Activated T-cell treated with anti-CD3 and anti-CD28 coated beads for 1 hour (primary cell): Measurements from ENCODE around the gene FAM118A.
"Not testable (repeated sequence)": the region's sequence is repeated elsewhere in the genome, so short reads cannot be mapped to it uniquely, and the experiment has no call there.

Experiments
- DNase-seq: peaks from one replicate; pipeline ENCODE4 v3.0.0-alpha.2; 2020; ENCODE audit warnings: low read depth

Gene FAM118A

DNA sequence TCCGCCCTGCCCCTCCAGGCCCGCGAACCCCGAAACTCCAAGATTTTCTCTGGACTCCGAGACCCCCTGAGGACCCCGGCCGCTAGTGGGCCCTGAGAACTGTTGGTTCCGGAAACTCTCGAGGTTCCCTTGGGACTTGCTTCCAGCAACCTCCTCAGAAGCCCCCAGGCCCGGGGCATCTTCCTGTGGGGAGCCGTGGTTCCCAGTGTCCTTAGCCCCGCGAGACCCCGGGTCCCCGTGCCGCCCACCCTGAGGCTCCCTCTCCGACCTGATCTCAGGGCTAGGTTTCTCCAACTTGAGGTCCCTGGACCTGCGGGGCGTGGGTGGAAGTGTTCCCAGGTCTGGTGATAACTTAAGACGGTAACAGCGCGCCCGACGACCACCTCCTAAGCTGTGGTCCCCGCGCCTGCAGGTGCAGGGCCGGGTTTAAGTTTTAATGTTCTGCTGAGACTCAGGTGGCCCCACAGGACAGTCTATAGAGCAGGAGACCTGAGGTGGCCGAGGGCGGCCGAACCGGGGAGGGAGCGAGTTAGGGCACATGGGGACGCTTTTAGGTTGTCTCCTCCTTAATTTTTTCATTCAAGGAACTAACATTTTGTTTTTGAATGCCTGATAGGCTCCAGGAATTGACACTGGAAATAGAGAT, 720 bp downstream of the FAM118A start:
- no peak for DNase-seq

DNA sequence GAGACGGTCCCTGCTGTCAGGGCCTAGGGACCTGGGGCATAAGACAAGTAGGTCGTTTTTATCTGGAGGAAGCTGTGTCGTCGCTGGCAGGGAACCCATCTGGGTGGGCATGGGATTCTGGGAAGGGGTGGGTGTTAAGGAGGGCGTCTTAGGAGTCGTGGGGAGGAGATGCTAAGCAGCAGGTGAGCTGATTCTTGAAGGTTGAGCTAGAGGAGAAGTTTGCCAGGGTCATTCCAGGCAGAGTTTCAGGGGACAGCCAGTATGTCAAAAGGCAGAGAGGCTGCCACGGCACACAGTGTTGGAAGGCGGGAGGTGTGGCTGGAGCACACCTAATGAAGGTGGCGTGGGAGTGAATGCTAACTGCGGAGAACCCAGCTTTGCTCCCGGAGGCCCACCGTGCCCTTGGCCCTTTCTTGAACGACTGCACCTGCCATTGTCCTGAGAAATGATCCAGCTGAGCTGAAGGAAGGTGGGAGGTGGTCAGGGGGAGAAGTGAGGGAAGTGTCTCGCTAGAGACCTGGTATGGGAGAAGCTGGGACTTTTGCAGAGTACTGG, 1.3 kb downstream of the FAM118A start:
- no peak for DNase-seq

DNA sequence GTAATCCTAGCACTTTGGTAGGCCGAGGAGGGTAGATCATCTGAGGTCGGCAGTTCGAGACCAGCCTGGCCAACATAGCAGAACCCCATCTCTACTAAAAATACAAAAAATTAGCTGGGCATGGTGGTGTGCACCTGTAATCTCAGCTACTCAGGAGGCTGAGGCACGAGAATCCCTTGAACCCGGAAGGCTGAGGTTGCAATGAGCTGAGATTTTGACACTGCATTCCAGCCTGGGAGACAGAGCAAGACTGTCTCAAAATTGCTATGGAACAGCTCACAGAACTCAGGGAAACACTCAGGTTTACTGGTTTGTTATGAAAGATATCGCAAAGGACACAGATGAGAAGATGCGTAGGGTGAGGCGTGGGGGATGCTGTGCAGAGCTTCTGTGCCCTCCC, 2.7 kb downstream of the FAM118A start:
- DNase-seq = no peak

DNA sequence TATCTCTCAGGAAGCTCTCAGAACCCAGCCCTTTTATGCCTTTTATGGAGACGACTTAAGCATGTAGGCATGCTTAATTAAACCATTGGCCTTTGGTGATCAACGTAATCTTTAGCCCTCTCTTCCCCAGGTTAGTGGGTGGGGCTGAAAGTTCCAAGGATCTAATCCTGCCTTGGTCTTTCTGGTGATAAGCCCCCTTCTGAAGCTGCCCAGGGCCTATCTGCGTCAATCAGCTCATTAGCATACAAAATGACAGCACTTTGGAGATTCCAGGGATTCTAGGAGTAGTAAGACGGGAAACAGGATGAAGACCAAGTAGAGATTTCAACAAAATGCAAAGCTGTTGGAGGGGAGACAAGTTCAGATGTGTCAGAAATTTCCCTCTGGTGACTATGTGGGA, 3.1 kb downstream of the FAM118A start:
- DNase-seq = no peak

DNA sequence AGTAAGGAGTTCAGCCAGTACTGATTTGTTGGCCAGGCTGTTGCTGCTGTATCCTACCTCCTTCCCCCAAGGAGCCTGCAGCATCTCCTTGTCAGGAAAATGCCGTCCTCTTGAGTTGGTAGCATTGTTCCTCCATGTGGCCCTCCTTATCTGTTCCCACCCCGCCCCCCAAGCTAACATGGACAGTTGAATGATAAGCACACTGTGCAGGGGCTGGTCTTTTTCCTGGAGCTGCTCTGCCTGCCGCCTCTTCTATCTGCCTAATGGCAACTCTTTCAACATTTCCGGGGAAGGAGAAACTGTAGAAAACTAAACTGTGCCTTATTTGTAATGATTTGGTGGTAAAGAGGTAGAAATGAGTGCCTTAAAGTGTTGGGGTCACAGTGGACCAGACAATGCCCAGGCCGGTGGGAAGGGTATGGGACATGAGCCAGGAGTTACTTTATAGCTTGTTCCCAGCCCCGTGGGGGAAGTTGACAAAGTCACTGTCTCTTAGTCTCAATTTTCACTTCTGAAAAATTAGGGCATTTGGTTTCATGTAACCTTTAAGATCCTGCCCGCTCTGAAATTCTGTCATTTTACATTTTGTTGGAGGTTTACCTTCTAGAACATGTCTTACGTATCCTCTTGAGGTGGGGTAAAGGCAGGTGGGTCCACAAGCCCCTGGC, 4.5 kb downstream of the FAM118A start:
- DNase-seq = no peak

DNA sequence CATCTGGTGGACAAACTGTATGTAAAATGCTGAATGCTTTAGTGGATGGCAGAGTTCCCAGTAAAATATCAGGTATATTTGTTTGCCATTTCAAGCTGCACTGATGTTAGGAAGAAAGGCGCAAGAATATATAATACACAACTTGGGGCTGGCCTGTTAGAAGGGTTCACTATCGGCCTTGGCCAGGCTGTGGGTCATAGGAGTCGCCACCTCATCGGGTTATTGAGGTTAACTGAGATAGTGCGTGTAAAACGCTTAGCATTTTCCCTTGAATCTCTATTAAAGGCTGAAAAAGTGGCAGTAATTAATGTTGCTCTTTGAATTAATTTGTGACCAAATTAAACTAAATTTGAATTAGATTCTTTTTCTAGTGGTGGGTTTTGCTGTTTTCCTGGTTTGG, 5.1 kb downstream of the FAM118A start:
- no peak for DNase-seq

DNA sequence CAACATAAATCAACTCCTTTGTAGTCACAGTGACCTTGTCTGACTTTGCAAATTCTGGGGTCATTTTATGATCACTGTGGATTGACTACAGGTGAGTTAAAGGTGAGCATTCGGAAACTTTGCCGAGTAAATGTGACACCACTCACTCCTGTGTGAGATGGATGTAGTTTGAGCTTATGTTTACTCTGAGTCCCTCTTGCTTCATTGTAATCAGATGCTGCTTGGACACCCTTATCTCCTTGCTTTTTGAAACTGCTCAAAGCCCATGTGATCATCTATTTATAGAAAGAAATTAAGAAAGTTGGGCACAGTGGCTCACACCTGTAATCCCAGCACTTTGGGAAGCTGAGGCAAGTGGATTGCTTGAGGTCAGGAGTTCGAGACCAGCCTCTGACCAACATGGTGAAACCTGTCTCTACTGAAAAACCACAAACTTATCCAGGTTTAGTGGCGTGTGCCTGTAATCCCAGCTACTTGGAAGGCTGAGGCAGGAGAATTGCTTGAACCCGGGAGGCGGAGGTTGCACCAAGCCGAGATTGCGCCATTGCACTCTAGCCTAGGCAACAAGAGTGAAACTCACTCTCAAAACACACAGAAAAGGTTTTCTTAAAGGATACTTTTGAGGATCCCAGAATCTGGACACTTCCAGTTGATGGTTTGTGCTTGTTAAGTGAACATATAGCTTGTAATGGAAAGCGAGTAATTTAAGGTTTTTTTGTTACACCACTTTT, 7.2 kb downstream of the FAM118A start:
- no peak for DNase-seq

DNA sequence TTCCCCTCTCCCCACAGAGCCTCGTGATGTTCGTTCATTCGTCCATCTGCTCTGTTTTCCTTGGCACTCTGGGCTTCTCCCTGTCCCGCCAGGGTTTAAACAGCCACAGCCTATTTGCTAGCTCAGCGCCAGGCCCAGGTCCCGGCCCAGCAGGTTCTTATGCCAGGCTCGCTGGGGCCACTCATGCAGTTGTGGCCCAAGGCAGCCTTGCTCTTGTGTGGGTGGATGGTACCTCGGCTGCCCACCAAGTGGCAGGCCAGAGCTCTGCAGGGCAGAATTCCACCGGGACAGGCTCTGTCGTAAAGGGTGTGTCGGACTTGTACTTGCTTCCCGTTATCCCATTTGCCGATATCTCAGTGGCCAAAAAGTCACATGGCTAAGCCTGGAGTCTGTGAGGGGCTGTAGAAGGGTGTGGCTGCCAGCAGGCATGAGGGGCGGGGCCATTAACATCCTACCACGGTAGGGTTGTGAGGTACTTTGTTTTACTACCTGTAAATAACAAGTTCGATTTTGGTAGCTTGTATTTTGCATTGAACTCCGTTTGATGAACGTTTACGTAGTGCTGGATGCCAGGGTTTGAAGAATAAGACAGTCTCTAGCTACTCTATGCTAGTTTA, 7.9 kb downstream of the FAM118A start:
- no peak for DNase-seq

DNA sequence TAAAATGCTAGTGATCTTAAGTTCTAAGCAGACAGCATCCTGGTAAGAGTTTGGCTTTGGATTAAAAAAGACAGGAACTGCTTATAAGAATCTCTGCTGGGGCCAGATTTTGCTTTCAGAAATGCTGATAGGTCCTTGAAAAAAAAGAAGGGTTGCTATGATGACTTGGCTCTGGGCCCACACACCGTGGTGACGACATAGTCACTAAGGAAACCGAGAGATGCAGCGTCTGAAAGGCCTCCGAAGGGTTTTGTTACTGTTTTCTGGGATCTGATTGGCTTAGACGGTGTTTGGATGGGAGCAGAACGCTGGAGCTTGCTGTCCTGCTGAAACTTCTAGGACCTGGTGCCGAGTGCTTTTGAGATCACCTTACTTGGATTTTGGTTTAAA, 8.4 kb downstream of the FAM118A start:
- peak; percentile 83 for DNase-seq

DNA sequence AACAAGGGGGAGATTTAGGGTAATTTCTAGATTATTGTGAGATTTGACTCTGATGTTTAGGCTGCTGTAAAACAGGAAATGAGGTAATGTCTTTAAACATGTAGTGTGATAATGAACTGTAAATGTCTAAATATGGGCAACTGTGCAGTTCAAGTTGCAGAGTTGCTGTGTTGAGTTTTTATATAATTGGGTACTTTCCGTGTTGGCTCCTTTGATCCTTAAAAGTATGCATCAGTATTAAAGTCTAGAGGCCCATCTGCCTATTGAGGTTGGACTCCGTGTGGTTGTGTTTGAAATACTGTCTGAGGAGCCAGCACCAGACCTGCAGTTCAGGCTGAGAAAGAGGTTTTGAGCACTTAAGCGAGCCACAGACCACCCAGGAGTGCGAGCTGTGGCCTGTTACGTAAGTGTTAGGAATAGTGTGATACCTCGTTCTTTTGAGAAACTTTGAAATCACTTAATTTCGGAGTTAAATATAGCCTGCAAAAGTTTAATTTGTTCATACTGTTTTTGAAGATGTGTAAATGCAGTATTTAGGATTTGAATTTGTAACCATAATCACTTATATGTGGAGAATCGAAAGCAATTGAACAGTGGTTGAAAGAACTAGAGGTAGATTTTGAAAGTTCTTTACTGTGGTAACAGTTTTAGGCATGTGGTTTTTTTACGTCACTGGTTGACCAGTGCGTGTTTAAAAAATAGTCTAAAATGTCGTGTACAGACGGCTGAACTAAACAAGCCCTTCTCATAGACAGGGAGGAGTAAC, 9.0 kb downstream of the FAM118A start:
- DNase-seq = peak; percentile 29

DNA sequence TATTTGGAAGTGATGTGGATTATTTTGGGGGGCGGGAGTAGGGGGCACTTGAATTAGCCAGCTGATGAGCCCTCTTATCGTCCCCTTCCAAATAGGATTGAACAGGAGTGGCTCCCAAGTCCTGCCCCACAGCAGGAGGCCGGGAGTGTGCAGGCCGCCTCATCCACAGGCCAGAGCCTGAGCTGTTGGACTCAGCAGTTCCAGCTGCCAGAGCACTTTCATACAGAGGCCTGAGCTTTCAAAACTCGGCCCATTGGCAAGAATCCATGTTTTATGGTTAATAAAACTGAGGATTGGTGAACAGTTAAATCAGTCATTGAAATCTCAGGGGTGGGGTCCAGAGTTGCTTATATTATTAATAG, 9.6 kb downstream of the FAM118A start:
- no peak for DNase-seq

DNA sequence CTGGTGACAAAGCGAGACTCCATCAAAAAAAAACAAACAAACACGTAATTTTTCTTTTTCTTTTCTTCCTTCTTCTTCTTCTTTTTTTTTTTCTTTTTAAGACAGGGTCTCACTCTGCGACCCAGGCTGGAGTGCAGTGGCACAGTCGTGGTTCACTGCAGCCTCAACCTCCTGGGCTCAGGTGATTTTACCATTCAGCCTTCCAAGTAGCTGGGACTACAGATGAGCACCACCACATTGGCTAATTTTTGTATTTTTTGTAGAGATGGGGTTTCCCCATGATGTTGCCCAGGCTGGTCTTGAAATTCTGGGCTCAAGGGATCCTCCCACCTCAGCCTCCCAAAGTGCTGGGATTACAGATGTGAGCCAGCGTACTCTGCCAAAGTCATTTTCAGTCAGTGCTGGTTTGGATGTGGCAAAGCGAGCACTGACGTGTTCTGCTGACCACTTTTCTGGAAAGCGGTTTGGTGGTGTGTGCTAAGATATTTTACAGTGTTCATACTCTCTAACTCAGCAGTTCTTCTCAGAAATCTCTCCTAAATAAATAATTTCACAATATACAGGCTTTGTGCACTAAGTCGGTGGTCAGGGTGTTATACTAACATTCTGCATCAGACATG, 10.7 kb downstream of the FAM118A start:
- DNase-seq = no peak

DNA sequence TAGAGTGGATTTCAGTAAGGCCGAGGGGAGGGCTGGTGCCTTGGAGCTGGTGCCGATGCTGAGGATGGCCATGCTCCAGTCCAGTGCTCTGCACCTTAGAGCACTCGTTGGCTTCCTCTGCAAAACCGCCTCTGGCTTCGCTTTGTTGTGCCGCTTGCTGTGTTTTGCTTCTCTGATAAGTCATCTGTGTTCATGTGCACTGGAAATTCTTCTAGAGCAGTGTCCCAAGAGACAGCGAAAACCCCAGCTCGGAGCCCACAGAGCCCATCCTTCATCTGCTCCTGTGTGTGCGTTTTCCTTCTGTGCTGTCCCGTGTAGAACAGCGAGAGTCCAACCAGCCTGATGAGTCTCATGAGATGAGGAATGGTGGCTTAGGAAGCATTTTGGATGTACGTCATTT, 12.1 kb downstream of the FAM118A start:
- no peak for DNase-seq

DNA sequence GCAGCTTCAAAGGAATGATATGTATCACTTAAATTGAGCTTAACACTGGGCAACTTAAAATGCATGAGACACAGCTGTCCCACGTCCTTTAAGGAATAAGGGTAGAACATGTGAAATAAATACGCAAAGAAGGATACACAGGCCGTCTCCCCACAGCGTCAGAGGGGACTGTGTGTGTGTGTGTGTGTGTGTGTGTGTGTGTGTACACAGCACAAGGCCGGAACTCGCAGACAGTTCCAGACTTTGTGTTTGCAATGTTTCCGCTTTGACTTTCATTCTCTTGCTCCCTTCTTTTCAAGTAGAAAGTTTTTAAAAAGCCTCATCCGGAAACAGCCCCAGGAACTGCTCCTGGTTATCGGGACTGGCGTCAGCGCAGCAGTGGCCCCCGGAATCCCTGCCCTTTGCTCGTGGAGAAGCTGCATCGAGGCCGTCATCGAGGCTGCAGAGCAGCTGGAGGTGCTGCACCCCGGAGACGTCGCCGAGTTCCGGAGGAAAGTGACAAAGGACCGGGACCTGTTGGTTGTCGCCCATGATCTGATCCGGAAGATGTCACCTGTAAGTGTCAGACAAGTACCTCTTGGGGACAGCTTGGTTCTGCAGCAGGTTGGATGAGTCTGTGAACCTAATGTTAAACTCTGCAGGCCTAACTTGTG, 13.3 kb downstream of the FAM118A start:
- DNase-seq = no peak

DNA sequence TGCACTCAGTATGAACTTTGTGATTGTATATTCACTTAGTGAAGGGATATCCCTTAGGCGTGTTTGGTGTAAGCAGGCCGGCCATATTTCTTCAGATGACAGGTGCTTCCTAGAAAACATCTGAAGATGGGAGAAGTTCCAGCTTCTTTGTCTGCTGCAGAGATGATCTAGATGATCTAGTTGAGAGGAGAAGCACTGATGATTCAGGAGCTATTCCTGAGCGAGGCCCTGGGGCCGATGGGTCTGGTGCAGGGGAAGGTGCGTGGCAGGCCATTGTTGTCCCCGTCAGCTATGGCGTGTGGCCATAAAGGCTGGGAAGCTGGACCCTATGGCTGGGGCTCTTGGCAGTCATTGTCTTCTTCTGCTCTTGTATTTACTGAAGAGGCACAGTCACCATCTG, 14.0 kb downstream of the FAM118A start:
- no peak for DNase-seq

DNA sequence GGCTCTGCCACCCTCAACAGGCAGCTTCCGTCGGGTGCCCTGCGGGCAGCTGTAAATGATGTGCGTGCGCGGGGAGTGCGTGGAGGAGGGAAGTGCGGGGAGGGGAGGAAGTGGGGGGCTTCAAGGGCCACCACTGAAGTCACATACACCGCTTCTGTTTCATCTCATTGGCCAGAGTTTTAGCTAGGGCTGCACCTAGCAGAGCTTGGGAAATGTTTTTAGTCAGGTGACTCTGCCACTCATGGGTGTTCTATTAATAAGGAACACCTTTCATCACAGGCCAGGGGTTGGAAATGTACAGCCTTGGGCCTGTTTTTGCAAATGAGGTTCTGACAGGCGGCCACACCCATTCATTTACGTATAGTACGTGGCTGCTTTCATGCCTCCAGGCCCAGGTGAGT, 14.6 kb downstream of the FAM118A start:
- DNase-seq = no peak

DNA sequence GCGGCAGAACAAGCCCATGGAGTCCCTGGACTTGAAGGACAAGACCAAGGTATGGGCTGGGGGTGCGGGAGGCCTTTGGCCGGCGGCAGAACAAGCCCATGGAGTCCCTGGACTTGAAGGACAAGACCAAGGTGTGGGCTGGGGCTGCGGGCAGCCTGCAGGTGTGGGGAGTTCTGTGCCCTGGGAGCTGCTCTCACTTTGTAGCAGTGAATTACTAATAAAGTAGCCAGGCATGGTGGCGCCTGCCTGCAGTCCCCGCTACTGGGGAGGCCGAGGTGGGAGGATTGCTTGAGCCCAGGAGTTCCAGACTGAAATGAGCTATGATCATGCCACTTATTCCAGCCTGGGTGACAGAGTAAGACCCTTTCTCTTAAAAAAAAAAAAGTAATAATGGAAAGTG, 18.5 kb downstream of the FAM118A start:
- not testable (repeated sequence) for DNase-seq

DNA sequence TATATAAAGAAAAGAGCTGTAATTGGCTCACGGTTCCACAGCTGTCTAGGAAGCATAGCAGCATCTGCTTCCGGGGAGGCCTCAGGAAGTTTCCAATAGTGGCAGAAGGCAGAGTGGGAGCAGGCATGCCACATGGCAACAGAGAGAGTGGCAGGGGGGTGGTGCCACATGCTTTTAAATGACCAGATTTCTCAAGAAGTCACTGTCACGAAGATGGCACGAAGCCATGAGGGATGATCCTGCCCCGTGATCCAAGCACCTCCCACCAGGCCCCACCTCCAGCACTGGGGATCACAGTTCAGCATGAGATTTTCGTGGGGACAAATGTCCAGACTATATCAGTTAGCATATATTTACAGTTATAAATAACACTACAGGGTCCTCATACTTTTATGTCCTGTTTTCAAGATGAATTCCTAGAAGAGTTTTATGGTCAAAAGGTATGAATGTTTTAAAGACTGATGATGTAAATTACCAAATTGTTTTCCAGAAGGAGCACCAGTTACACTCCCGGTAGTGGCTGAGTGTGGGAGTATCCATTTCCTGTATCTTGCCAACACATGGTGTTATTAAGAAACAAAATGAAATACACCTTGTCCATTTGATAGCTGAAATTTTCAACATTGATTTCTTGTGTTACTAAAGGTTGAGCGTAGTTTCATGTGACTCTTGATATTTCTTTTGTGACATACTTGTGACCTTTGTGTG, 19.2 kb downstream of the FAM118A start:
- DNase-seq = no peak

DNA sequence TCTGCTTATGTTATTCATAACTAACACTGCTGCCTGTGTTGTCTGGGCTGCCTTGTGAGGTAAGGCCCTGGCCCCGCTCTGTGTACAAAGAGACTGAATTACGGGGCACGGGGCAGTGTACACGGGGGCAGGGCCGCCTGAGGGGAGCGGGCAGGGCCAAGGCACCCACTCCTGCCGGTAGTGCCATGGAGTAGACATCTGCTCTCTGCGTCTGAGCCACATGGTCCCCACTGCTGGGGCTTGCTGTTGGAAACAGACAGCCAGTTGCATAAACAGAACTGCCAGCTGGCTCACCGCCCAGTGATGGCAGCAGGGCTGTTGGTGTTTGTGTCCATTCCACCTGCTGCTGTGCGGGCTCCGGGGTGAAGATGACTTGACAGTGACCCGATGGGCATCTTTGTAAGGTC, 19.8 kb downstream of the FAM118A start:
- DNase-seq = no peak

DNA sequence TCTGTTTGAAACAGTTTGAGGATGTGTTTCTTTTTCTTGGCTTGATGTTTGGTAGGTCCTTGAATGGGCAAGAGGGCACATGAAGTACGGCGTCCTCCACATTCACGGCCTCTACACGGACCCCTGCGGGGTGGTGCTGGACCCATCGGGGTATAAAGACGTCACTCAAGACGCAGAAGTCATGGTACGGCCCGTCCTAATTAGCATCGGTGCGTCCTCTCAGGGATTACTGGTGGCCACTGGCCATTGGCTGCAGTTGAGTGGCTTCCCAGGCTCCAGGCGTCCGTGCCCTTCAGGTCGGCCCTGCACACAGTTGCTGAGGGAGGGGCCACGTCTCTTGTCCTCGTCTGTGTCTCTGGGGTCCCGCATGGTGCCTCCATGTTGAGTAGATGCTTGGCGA, 20.8 kb downstream of the FAM118A start:
- DNase-seq = no peak
